ENCODE results near the gene OTUB2.
A peak's percentile ranks its signal among the peaks of the same experiment; 100 is the strongest.

The OTUB2 gene

GRCh38 chr14:94015223-94015622, 10.9 kb upstream of the OTUB2 start:
- no peak overlapping the region for H3K27ac ChIP-seq
- TF ChIP-seq, protein P1, sequence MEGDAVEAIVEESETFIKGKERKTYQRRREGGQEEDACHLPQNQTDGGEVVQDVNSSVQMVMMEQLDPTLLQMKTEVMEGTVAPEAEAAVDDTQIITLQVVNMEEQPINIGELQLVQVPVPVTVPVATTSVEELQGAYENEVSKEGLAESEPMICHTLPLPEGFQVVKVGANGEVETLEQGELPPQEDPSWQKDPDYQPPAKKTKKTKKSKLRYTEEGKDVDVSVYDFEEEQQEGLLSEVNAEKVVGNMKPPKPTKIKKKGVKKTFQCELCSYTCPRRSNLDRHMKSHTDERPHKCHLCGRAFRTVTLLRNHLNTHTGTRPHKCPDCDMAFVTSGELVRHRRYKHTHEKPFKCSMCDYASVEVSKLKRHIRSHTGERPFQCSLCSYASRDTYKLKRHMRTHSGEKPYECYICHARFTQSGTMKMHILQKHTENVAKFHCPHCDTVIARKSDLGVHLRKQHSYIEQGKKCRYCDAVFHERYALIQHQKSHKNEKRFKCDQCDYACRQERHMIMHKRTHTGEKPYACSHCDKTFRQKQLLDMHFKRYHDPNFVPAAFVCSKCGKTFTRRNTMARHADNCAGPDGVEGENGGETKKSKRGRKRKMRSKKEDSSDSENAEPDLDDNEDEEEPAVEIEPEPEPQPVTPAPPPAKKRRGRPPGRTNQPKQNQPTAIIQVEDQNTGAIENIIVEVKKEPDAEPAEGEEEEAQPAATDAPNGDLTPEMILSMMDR (conservative IDR thresholded peaks at IDR 0.05): no peak

- TF ChIP-seq, protein P1 (conservative IDR thresholded peaks at IDR 0.05): no peak
- H3K27ac ChIP-seq: no peak overlapping the region
These were observed 9.6 kb upstream of the OTUB2 start for GRCh38 chr14:94016446-94016976.

GRCh38 chr14:94018308-94018707, 7.8 kb upstream of the OTUB2 start:
- peak overlapping the region; percentile 50 for H3K27ac ChIP-seq
- TF ChIP-seq, protein P1 (conservative IDR thresholded peaks at IDR 0.05): no peak

- H3K27ac ChIP-seq: peak overlapping the region; percentile 50
- TF ChIP-seq, protein P1 (conservative IDR thresholded peaks at IDR 0.05): no peak
These were observed 6.8 kb upstream of the OTUB2 start for GRCh38 chr14:94019329-94019728.

GRCh38 chr14:94020267-94020666, 5.9 kb upstream of the OTUB2 start:
- TF ChIP-seq, protein P1 (conservative IDR thresholded peaks at IDR 0.05): no peak
- no peak overlapping the region for H3K27ac ChIP-seq

DNA sequence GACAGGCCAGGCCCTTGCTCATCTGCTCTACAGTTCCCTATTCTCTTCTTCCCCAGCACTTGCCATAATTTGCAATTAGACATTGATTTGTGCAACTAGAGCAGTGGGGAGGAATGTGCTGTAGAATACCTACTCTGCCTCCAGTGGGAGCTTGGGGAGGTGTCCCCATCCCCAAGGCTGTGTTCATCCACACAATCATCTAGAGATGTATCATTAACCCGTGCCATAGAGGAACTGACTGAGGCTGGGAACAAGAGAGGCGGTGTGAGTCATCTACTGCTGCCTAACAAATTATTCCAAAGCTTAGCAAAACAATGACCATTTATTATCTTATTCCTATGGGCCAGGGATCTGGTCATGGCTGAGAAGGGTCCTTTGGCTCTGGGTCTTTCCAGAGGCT, 5.1 kb upstream of the OTUB2 start:
- H3K27ac ChIP-seq: no peak overlapping the region
- TF ChIP-seq, protein P1 (conservative IDR thresholded peaks at IDR 0.05): no peak

- TF ChIP-seq, protein P1 (conservative IDR thresholded peaks at IDR 0.05): no peak
- H3K27ac ChIP-seq: no peak overlapping the region
These were observed 4.6 kb upstream of the OTUB2 start for GRCh38 chr14:94021416-94022157.
